NCI-H748 (cell line): ENCODE data around the gene MAPK14.

Source experiments
- DNase-seq: peaks from one replicate; lab custom pipeline; 2025; ENCODE audit not compliant: unreplicated experiment; lab: John Stamatoyannopoulos, UW

MAPK14 gene

DNA sequence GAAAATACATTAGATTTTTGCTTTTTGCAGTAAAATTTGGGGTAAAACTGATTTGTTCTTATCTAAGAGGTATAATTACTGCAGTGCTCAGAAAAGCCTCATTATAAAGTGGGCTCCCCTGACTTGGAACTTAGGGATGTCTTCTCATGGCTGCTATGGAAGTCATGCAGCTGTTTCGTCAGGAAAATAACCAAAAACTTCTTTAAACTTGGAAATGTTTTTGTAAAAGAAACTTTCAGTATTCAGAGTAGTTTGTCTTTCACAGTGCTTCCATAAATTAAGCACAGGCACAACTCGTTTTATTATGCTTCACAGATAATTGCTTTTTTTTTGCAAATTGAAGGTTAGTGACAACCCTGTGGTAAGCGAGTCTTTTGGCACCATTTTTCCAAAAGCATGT is 6.8 kb downstream of the MAPK14 start:
- no peak for DNase-seq

DNA sequence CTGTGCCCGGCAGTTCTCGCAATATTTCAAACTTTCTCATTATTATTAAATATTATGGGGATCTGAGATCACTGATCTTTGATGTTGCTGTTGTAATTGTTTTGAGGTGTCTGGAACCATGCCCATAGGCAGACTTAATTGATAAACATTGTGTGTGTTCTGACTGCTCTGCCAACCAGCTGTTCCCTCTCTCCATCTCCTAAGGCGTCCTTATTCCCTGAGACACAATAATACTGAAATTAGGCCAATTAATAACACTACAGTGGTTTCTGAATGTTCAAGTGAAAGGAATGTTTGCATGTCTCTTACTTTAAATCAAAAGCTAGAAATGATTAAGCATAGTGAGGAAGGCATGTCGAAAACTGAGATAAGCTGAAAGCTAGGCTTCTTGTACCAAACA is 7.6 kb downstream of the MAPK14 start:
- DNase-seq = no peak

DNA sequence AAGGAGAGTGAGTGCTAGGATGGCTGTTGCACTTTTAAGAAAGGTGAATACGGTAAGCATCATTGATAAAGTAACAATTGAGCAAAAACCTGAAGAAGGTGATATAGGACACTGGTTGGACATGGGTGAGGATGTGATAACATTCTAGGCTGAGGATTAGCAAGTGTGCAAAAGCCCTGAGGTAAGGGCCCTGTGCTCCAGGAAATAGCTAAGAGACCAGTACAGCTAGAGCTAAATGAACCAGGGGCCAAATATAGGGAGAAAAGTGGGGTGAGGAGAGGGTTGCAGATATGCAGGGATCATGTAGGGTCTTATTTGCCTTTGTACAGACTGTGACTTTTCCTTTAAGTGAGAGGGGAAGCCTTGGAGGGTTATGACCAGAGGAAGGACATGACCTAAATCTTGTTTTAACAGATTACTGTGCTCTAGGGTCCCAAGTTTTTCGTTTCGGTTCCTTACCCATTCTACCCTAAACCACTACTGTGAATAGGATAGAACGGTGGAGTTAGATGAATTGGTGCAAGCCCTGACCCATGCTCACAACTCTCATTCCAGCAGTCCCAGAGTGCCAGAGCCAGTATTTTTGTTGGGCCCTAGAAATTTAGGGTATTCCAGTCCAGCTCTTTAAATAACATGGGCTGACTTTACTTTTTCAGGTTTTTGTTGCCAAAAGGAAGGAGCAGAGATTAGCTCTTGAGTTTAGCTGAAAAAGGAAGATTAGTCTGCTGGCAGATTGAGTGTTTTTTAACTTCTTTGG is 10.7 kb downstream of the MAPK14 start:
- no peak for DNase-seq

DNA sequence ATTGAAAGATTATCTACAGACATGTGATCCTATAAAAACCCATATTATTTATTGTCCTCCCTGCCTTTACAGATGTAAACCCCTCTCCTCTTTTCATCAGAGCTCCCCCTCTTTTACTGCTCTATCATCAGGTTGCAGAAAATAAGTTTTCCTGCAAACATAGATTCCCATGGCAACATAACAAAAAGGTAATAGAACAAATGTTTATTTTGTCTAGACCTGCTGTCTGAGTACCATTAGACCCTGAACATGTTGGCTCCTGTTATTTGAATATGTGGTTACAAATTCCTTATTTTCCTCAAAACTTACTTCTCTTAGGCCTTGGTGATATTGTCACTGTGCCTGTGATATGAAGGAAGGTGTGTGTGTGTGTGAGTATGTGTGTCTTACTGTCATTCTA is 11.5 kb downstream of the MAPK14 start:
- peak; percentile 55 for DNase-seq

DNA sequence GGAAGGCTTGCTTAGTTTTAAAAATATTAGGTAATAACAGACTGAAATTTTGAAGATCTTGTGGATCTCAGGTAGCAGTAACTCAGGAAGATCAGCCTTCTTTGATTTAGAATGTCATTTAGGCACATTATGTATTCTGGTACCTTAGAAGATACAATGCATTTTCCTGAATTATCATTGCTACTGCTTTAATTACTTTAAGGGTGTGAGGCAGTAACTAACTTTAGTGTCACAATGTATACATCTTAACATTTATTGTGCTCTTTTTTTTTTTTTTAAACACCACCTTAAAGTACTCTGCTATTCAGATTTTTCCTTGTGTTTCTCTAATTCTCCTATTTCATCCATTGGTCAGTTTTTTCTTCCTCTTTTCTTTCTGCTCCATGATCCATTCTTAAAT is 13.3 kb downstream of the MAPK14 start:
- no peak for DNase-seq

DNA sequence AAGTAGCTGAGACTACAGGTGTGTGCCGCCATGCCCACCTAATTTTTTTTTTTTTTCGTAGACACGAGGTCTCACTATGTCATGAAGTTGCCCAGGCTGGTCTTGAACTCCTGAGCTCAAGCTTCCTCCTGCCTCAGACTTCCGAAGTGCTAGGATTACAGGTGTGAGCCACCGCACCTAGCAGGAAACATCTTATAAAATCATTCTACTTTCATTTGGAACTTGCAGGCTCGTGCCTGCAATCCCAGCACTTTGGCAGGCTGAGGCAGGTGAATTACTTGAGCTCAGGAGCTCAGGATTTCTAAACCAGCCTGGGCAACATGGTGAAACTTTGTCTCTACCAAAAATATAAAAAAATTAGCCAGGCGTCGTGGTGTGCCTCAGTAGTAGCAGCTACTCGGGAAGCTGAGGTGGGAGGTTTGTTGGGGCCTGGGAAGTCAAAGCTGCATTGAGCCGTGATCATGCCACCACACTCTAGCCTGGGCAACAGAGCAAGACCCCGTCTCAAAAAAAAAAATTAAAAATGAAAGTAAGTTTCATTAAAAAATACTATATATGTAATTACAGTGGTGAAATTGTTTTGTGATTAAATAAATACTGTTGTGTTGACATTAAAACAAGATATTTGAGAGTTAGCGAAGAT is 15.1 kb downstream of the MAPK14 start:
- DNase-seq = no peak

DNA sequence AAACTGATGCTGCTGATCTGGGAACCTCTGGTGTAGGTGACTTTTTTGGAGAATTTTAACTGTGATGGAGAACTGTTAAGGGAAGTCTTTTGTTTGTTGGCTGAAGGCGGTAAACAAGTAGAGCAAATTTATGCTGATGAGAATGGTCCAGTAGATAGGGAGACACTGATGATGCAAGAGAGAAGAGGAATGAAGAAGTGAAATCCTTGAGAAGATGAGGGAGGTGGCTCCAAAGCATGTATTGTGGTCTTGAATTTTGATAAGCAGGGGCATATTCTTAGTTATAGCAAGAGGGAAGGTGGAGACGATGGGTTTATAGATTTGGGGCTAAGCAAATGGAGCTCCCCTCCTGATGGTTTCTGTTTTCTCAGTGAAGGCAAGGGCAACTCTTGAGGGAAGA is 22.0 kb downstream of the MAPK14 start:
- DNase-seq = no peak

DNA sequence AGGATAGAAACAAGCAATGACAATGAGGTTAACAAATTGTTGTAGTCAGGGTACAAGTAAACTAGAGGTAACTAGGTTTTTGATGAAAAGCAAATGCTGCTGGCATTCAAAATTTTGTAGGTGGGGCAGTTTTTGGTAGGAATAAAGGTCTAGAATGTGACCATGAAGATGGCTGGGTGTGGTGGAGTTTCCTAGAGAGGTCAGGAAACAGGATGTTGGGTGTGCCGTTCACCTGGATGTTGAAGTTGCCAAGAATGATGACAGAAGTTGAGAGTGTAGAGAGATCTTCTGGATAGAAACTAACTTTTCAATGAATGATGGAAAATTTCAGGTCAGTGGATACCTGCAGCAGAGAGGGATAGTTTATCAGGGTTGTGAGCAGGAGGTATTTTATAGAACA is 22.7 kb downstream of the MAPK14 start:
- no peak for DNase-seq

DNA sequence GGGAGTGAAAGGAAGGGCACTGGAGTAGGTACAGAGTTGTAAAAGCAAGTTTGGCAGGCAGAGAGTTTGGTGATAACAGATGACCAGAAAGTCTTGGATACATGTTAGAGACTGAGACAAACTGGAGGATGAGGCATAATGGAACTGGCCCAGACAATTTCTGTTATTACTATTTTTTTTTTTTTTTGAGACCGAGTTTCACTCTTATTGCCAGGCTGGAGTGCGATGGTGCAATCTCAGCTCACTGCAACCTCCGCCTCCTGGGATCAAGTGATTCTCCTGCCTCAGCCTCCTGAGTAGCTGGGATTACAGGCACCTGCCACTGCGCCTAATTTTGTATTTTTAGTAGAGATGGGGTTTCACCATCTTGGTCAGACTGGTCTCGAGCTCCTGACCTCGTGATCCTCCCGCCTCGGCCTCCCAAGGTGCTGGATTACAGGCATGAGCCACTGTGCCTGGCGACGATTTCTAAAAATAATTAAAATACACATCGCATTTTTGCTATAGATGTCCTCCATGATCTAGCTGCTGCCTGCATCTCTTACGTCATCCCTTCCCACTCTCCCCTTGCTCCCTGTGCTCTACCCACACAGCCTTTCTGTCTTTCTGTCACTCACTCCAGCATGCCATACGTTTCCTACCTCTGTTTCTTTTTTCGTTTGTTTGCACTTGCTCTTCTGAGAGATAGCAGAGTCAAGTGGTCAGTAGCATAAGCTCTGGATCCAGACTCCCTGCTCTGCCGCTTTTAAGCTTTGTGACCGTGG is 23.5 kb downstream of the MAPK14 start:
- no peak for DNase-seq

DNA sequence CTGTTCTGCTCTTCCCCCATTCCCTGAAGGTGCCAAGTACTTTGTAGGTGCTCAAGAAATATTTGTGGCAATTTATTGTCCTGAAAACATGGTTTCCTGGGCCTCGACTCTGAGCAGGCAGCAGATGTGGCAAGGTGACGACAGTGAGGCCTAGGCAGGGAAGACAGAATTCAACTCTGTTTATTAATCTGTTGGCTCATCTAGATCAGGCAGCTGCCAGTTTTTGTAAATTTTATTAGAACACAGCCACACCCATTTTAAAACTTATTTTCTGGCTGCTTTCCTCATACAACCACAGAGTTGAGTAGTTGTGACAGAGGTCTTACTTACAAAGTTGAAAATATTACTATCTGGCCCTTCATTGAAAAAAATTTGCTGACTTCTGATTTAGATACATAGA is 24.5 kb downstream of the MAPK14 start:
- no peak for DNase-seq

DNA sequence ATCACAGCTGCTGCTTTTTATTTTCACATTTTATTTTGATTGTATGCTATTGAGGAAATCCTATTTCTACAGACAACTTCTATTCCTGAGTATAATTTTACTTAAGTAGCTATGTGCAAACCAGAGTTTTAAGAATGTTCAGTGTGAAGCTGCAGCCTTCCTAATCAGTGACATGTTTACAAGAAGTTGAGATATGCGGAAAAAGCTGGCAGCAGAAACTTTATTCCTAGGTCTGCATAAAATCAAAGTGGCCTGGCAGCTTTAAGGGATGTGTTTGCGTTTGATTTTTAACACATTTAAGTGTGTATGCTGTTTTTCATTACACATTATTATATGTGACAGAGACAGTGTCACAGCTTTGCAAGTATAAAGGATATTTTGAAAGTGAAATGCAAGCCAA is 26.3 kb downstream of the MAPK14 start:
- no peak for DNase-seq

DNA sequence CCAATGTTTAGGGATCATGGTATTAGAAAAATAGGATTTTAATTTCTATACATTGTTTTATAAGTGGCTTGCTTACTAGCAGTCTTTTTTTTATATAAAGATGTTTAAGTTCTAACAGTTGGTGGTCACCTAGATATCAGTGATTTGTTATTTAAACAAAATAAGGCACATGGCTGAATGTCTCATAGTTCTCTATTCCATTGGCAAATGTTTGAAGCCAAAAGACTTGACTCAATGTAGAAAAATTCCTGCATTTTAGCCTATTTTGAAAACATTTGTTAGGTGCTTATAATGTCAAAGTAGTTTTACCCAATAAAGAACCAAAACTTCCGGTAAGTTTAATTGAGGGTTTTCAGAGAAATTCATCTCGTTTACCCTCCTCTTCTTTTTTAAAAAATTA is 26.8 kb downstream of the MAPK14 start:
- DNase-seq = no peak

DNA sequence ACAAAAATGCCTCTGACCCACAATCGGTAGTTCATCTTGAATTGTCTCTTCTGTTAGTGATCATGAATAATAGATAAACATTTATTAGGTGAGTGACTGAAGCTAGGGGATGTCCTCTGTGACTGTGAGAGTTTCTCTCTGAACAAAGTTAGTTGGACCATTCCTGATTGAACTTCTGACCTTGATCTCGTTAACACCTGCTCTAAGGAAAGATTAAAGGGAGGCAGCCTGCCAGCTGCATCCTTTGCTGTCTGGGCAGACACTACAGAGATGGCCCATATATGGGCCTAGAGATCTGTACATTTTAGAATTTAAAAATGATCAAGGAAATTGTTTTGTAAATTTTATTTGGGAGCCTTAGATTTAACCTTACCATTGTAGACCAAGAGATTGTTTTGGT is 27.3 kb downstream of the MAPK14 start:
- DNase-seq = no peak

DNA sequence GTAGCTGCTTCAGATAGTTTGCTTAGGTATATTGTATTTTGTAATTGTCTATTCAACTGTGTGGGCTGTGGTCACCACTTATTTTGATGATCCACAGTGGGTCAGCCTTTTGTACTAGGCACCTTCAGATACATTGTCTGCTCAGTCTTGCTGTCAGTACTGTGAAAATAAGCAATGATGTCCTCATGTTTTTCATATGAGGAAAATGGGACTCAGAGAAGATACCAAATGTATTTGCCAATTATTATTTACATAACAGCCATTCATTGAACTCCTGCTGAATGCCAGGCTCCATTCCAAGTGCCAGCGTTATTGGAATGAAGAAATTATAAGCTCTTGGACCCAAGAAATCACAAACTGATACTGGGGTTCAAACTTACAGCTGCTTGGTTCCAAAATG is 28.6 kb downstream of the MAPK14 start:
- DNase-seq = no peak

DNA sequence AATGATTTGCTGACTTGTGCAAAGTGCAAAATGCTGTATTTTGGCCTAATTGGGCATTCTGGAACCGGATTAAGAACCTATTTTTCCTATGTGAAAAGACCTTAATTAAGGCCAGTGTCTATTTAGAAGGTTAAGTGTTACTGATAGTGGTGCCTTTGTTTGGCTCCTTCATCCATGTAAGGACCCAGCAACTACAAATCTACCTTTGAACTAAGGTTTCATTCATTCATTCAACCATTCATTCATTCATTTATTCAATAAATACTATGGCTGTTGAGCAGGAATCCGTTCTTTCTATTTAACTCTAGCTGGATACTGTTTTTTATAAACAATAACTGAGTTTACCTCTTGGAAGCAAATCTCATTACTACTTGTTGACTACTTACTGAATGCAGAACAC is 33.6 kb downstream of the MAPK14 start:
- no peak for DNase-seq

DNA sequence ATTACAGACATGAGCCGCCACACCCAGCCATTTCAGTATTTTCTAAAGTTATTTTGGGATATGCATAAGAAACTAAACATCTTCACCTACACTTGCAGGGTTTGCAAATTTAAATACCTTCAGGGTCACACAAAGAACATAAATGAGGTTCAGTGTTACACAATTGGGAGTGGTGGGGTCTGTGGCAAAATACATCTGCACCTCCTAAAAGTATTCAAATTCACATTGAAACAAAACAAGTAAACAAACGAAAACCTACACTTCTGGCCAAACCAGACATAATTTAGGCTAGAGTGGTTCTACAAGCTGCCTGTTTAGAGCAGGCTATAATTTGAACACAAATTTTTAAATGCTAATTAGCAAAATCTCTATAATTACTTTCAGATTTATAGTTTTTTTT is 34.6 kb downstream of the MAPK14 start:
- DNase-seq = no peak

DNA sequence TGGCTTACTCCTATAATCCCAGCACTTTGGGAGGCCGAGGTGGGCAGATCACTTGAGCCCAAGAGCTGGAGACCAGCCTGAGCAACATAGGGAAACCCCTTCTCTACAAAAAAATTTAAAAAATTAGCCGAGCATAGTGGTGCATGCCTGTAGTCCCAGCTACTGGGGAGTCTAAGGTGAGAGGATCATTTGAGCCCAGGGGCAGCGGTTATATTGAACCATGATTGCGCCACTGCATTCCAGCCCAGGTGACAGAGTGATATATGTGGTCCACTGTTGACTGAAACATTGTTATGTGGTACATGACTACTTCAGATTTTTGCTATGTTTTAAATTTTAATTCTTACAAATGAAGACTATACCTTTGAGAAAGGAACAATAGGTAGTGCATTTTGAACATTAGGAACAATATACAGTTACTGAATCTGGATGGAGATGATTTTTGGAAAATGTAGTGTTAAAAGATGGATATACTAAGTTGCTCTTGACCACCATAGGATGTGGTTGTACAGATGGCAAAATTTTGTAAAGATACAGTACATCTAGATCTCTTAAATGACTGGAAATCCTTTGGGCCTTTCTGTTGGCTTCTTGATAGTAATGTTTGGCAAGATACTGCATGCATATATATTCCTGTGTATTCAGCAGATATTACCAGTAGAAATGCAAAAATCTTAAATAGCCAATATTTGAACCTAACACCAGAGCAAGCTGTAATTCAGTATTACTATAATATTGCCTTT is 35.9 kb downstream of the MAPK14 start:
- DNase-seq = no peak

DNA sequence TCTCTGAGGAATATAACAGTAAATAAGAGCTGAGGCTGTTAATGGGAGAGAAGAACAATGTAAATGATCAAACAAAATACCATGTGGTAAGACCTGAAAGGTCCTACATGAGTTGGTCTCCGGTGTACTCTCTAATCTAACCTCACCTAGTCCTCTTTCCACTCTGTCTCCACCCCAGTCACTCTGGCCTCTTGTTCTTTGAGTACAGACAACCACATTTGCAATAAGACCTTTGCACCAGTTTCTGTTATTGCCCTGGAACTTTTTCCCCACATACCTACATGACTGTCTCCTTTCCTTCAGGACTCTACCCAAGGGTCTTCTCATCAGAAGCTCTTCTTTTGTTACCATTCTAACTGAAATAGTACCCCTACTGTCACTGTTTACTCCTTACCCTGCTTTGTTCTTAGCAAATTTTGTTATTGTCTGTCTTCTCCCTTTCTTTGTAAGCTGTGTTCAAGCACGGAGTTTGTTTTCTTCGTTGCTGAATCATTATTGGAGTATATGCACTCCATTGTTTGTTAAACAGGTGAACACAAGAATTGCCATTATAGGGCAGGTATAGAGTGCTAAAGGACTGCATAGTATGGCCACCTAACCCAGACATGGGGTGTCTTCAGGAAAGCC is 37.3 kb downstream of the MAPK14 start:
- DNase-seq = no peak

DNA sequence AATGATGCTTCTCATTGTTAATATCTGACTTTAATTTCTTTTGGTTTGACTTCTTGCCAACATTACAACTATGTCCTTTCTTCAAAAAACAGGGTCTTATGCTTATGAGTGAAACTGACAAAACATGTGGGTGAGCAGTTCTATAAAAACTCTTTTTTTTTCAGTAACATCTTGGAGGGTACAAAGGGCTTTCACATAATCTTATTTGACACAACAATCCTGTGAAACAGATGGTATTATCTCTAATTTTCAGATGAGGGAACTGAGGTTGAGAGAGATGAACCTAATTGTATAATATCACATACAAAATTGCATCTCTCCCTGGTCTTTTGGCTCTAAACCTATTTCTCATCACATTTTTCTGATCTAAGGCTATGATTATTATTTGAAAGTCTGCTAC is 38.3 kb downstream of the MAPK14 start:
- DNase-seq = no peak

DNA sequence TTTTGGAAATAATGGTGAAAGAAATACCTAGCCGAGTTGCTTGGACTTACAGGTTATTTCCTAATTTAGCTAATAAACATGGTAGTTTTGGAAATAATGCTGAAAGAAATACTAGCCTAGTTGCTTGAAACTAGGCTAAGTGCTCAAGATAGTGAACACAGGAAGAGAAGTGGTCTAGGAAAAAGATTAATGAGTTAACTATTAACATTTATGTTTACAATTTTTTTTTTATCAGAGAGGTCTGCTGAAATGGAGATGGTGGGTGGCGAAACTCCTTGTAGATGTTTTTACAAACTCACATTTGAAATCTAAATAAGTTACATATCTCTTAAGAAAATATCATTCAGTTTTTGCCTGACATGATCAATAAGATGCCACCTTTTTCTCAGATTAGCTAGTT is 39.2 kb downstream of the MAPK14 start:
- no peak for DNase-seq

DNA sequence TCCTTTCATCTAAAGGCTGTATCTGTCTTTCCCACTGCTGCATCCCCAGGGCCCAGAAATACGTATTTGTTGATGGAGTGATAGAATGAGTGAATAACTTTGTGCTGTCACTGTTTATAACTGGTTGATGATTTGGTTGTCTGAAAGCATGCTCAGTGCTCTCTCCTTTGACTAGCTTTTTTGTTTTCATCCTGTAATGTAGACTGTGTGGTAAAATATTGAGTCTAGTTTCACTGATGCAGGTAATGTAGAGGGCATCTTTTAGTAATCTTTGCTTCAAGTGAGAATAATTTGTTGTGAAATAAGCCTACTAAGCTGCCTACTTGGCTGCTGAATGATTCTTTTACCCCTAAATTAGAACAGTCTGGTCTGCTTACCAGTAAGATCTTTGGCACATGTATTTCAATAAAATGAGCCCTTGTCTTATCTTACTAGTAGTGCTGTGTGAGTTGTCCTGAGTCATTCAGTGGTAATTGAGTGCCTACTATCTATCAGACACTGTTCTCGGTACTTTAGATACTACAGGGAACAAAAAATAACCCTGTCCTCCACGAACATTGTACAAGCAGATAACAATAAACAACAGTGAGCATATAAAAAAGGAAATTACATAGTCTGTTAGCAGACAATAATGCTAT is 39.9 kb downstream of the MAPK14 start:
- DNase-seq = no peak
